ENCODE results near the gene ZC3H18.
A peak's percentile ranks its signal among the peaks of the same experiment; 100 is the strongest.
"Not testable (repeated sequence)": the region's sequence is repeated elsewhere in the genome, so short reads cannot be mapped to it uniquely, and the experiment has no call there.

ZC3H18 gene

DNA sequence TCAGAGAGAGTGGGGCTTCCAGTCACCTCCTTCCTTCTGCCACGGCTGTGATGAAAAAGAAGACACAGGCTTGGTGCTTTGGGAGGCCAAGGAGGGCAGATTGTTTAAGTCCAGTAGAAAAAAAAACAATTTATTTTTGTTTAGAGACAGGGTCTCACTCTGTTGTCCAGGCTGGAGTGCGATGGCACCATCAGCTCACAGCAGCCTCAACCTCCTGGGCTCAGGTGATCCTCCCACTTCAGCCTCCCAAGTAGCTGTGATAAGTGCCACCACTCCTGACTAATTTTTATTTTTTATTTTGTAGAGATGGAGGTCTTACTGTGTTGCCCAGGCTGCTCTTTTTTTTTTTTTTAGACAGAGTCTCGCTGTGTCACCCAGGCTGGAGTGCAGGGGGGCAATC lies 95.4 kb downstream of the ZC3H18 start:
- in situ Hi-C loops (cut with MboI; ENCODE audit: low pct_unique_long_range_greater_than_20kb, low sequenced_read_pairs, unreplicated experiment): no loop called here
- DNase-seq (ENCODE audit: low spot score): no peak
- TF ChIP-seq, protein P1, sequence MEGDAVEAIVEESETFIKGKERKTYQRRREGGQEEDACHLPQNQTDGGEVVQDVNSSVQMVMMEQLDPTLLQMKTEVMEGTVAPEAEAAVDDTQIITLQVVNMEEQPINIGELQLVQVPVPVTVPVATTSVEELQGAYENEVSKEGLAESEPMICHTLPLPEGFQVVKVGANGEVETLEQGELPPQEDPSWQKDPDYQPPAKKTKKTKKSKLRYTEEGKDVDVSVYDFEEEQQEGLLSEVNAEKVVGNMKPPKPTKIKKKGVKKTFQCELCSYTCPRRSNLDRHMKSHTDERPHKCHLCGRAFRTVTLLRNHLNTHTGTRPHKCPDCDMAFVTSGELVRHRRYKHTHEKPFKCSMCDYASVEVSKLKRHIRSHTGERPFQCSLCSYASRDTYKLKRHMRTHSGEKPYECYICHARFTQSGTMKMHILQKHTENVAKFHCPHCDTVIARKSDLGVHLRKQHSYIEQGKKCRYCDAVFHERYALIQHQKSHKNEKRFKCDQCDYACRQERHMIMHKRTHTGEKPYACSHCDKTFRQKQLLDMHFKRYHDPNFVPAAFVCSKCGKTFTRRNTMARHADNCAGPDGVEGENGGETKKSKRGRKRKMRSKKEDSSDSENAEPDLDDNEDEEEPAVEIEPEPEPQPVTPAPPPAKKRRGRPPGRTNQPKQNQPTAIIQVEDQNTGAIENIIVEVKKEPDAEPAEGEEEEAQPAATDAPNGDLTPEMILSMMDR (IDR thresholded peaks at IDR 0.05; ENCODE audit: extremely low read depth, insufficient read depth, missing control alignments): no peak

- in situ Hi-C loops (cut with MboI; ENCODE audit: low pct_unique_long_range_greater_than_20kb, low sequenced_read_pairs, unreplicated experiment): no loop called here
- TF ChIP-seq, protein P1 (IDR thresholded peaks at IDR 0.05; ENCODE audit: extremely low read depth, insufficient read depth, missing control alignments): no peak
- DNase-seq (ENCODE audit: low spot score): no peak
Measured at GRCh38 chr16:88667461-88667860, 97.3 kb downstream of the ZC3H18 start.

DNA sequence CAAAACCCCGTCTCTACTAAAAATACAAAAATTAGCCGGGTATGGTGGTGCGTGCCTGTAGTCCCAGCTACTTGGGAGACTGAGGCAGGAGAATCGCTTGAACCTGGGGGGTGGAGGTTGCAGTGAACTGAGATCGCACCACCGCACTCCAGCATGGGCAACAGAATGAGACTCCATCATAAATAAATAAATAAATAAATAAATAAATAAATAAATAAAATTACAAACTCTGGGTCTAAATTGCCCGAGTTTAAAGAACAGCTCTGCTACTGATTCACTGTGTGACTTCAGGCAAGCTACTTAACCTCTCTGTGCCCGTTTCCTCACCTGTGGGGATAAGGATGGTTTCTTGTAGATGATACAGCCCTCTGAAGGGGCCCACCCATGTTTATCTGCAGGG lies 99.3 kb downstream of the ZC3H18 start:
- DNase-seq (ENCODE audit: low spot score); in situ Hi-C loops (cut with MboI; ENCODE audit: low pct_unique_long_range_greater_than_20kb, low sequenced_read_pairs, unreplicated experiment): not testable (repeated sequence)

- in situ Hi-C loops (cut with MboI; ENCODE audit: low pct_unique_long_range_greater_than_20kb, low sequenced_read_pairs, unreplicated experiment): no loop called here
- no peak for DNase-seq (ENCODE audit: low spot score)
- TF ChIP-seq, protein P1 (IDR thresholded peaks at IDR 0.05; ENCODE audit: extremely low read depth, insufficient read depth, missing control alignments): no peak
Measured at GRCh38 chr16:88669980-88670379, 99.8 kb downstream of the ZC3H18 start.

DNA sequence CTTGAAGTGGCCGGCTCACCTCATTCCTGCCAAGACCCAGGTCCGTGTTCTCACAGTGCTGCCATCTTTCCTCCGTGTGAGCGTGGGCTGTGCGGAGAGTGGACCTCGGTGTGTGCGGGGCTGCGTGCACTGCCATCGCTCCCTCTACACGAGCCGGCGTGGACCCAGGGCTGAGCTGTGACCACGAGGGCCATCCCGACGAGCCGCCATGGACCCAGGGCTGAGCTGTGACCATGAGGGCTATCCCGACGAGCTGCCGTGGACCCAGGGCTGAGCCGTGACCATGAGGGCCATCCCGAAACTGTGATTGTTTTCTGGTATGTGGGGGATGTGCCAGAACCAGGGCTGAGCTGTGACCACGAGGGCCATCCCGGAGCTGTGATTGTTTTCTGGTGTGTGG lies 101.6 kb downstream of the ZC3H18 start:
- in situ Hi-C loops (cut with MboI; ENCODE audit: low pct_unique_long_range_greater_than_20kb, low sequenced_read_pairs, unreplicated experiment): no loop called here
- no peak for DNase-seq (ENCODE audit: low spot score)
- TF ChIP-seq, protein P1 (IDR thresholded peaks at IDR 0.05; ENCODE audit: extremely low read depth, insufficient read depth, missing control alignments): no peak

DNA sequence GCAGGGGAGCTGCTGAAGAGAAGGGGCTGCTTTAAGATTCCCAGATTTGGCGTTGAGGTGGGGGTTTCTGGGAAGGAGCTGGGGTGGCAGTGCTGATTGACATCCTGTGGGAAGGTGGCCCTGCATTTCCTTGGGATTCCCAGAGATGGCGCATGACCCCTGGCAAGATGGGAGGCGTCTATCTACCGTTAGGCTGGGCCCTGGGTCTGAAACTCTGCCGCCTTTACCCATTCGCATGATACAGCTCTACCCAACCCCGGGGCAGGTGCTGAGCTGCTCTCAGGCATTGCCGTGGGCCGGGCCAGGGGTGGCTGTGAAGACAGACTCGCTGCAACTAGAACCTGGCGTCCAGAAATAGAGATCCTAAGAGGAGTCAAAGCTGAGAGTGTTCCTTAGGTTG lies 102.6 kb downstream of the ZC3H18 start:
- TF ChIP-seq, protein P1 (IDR thresholded peaks at IDR 0.05; ENCODE audit: extremely low read depth, insufficient read depth, missing control alignments): no peak
- no peak for DNase-seq (ENCODE audit: low spot score)
- in situ Hi-C loops (cut with MboI; ENCODE audit: low pct_unique_long_range_greater_than_20kb, low sequenced_read_pairs, unreplicated experiment): no loop called here

- in situ Hi-C loops (cut with MboI; ENCODE audit: low pct_unique_long_range_greater_than_20kb, low sequenced_read_pairs, unreplicated experiment): no loop called here
- DNase-seq (ENCODE audit: low spot score): peak; percentile 80
- TF ChIP-seq, protein P1 (IDR thresholded peaks at IDR 0.05; ENCODE audit: extremely low read depth, insufficient read depth, missing control alignments): no peak
Measured at GRCh38 chr16:88673716-88674379, 103.6 kb downstream of the ZC3H18 start.
